Endothelial cell of umbilical vein (primary cell): ENCODE results near the gene TAOK2. TPM values are rescaled to one million over a fixed set of nuclear protein-coding genes. Genes with fewer than 3 reads are reported as not detected.

Experiments
- BruUV-seq: library from RNA; stranded (reverse); fragments of 400-500 nt; replicated peaks from 2 replicates; lab custom pipeline; 2021; lab: Mats Ljungman, UMichigan
- CTCF ChIA-PET: fragments of 300-600, 350-600 bp; sonication (Branson Sonifier 250); formaldehyde crosslinking; loops from one replicate; lab custom pipeline; 2021; ENCODE audit warnings: antibody characterized with exemption, inconsistent platforms; lab: Charles Lee
- POLR2A ChIA-PET: fragments of 300-600, 350-600 bp; sonication (Branson Sonifier 250); formaldehyde crosslinking; loops from one replicate; lab custom pipeline; 2021; ENCODE audit warnings: antibody characterized with exemption, inconsistent platforms; lab: Charles Lee
- DNase-seq: peaks from one replicate; pipeline ENCODE4 v3.0.0-alpha.2; 2011; ENCODE audit warnings: low read depth, low spot score
- FAIRE-seq: peaks from 2 replicates; lab custom pipeline; 2011; peaks lifted over from hg19 to GRCh38; lab: Jason Lieb, UNC
- H2AFZ ChIP-seq: 2 replicates; pipeline ENCODE4 v1.6.0; 2012; ENCODE audit warnings: low read depth, low read length, control low read depth, inconsistent platforms
- H3K27ac ChIP-seq: 2 replicates; pipeline ENCODE4 v1.5.1; 2011; ENCODE audit warnings: low read depth, mild to moderate bottlenecking, control low read depth, low read length, moderate library complexity; ENCODE audit not compliant: insufficient read depth
- H3K27me3 ChIP-seq, 2 experiments: 2 replicates each; pipeline versions ENCODE4 v1.6.0 to v1.6.1; 2011; ENCODE audit warnings: low read length in 2 of 2, mixed read lengths in 1 of 2; ENCODE audit not compliant: control insufficient read depth in 2 of 2, insufficient read depth in 2 of 2
- H3K36me3 ChIP-seq, 2 experiments: 2 replicates in 1 of 2; 3 replicates in 1 of 2; pipeline ENCODE4 v1.5.1; 2011; ENCODE audit warnings: low read length in 2 of 2, mild to moderate bottlenecking in 1 of 2, moderate library complexity in 1 of 2; ENCODE audit not compliant: control insufficient read depth in 2 of 2, insufficient read depth in 2 of 2; ENCODE audit errors: extremely low read depth in 1 of 2
- H3K4me1 ChIP-seq: 3 replicates; pipeline ENCODE4 v1.5.1; 2011; ENCODE audit warnings: mild to moderate bottlenecking, low read length; ENCODE audit not compliant: control insufficient read depth, insufficient read depth; ENCODE audit errors: extremely low read depth
- H3K4me2 ChIP-seq: 2 replicates; pipeline ENCODE4 v1.6.1; 2011; ENCODE audit warnings: low read length, control low read depth, mixed read lengths; ENCODE audit not compliant: insufficient read depth
- H3K4me3 ChIP-seq, 3 experiments: fragments of 200-600 bp in 1 of 3; sonication (generic), shearing (Covaris generic) in 1 of 3; replicated peaks in 1 of 3; 2 replicates each; pipeline ENCODE4 v1.5.1; 2011 to 2016; ENCODE audit warnings: control low read depth in 3 of 3, low read length in 3 of 3, mild to moderate bottlenecking in 2 of 3, inconsistent platforms in 1 of 3, low read depth in 1 of 3, moderate library complexity in 1 of 3; ENCODE audit not compliant: insufficient read depth in 1 of 3
- H3K79me2 ChIP-seq: 2 replicates; pipeline ENCODE4 v1.6.0; 2012; ENCODE audit warnings: low read length, inconsistent platforms; ENCODE audit not compliant: control insufficient read depth, insufficient read depth
- H3K9ac ChIP-seq: replicated peaks from 2 replicates; pipeline ENCODE3; 2011; ENCODE audit warnings: low read length, control low read depth; ENCODE audit not compliant: insufficient read depth; ENCODE audit errors: extremely low read depth
- H3K9me1 ChIP-seq: replicated peaks from 3 replicates; pipeline ENCODE4 v1.6.0; 2011; ENCODE audit warnings: mild to moderate bottlenecking, low read length; ENCODE audit not compliant: control insufficient read depth, insufficient read depth; ENCODE audit errors: extremely low read depth
- H3K9me3 ChIP-seq: replicated peaks from 2 replicates; pipeline ENCODE4 v1.5.1; 2012; ENCODE audit warnings: low read length, inconsistent platforms; ENCODE audit not compliant: control insufficient read depth, insufficient read depth
- H4K20me1 ChIP-seq: replicated peaks from 2 replicates; pipeline ENCODE3; 2011; ENCODE audit warnings: mild to moderate bottlenecking, low read length; ENCODE audit not compliant: control insufficient read depth, insufficient read depth; ENCODE audit errors: extremely low read depth
- EZH2 ChIP-seq: IDR thresholded peaks from 2 replicates; pipeline ENCODE4 v1.6.1; 2012; ENCODE audit warnings: borderline replicate concordance, low read depth, mild to moderate bottlenecking, moderate library complexity, low read length, inconsistent platforms; ENCODE audit not compliant: severe bottlenecking
- FOS ChIP-seq: IDR thresholded peaks from 2 replicates; pipeline ENCODE4 v1.6.1; 2011; ENCODE audit warnings: mild to moderate bottlenecking, low read length, moderate library complexity, borderline replicate concordance; ENCODE audit not compliant: insufficient read depth
- GATA2 ChIP-seq: IDR thresholded peaks from 2 replicates; pipeline ENCODE4 v1.7.0; 2011; ENCODE audit warnings: low read depth, mild to moderate bottlenecking, moderate library complexity, mixed read lengths, low read length; ENCODE audit not compliant: insufficient read length, insufficient read depth
- JUN ChIP-seq: IDR thresholded peaks from 2 replicates; pipeline ENCODE4 v1.6.1; 2011; ENCODE audit warnings: borderline replicate concordance, low read depth; ENCODE audit not compliant: insufficient read length, insufficient read depth
- MYC ChIP-seq: IDR thresholded peaks from one replicate; pipeline ENCODE4 v1.6.1; 2011; ENCODE audit warnings: mild to moderate bottlenecking, low read depth, low read length
- POLR2A ChIP-seq: IDR thresholded peaks from 2 replicates; pipeline ENCODE4 v1.6.1; 2012; ENCODE audit warnings: low read depth, mild to moderate bottlenecking, control low read depth, low read length
- POLR2AphosphoS5 ChIP-seq: IDR thresholded peaks from 2 replicates; pipeline ENCODE4 v1.6.1; 2012; ENCODE audit warnings: low read depth, mild to moderate bottlenecking, control low read depth, low read length, moderate library complexity; ENCODE audit not compliant: insufficient read depth
- dilution Hi-C: fragments of 300-500 bp; cut with MboI; formaldehyde crosslinking; loops from one replicate; pipeline ENCODE4 v1.15.0; 2019; ENCODE audit warnings: low sequenced_read_pairs; ENCODE audit not compliant: extremely low pct_ligation_motif_present
- intact Hi-C: fragments of 100-400 bp; cut with micrococcal nuclease; formaldehyde crosslinking; loops from one replicate; pipeline ENCODE4 v1.10.0; 2022
- polyA plus RNA-seq, 4 experiments: library from polyadenylated mRNA; depleted of rRNA in 3 of 4; stranded (reverse) in 3 of 4; unstranded in 1 of 4; fragments of >200 nt; gene quantifications; 2 replicates each; pipeline versions ENCODE4 v1.2.1 to v1.2.3, GENCODE V29; 2011 to 2012; ENCODE audit warnings: missing spikeins in 1 of 4
- total RNA-seq: library from RNA; stranded (reverse); gene quantifications from 2 replicates; pipeline ENCODE4 v1.2.3, GENCODE V29; 2021
- TF ChIP-seq, protein P1 (sequence below), 2 donors: IDR thresholded peaks; 1 replicate in 1 of 2; 2 replicates in 1 of 2; pipeline ENCODE4 v1.5.1; 2011; ENCODE audit warnings: low read length in 2 of 2, mild to moderate bottlenecking in 2 of 2, moderate library complexity in 2 of 2, control low read depth in 1 of 2, inconsistent platforms in 1 of 2, low read depth in 1 of 2; ENCODE audit not compliant: insufficient read depth in 1 of 2; ENCODE audit errors: extremely low read depth in 1 of 2
- TF ChIP-seq, protein P2 (sequence below): IDR thresholded peaks from 2 replicates; pipeline ENCODE4 v1.6.1; 2011; ENCODE audit not compliant: insufficient read depth, insufficient read length

Gene TAOK2
- total and polyA plus RNA-seq, 2 donors (not counting 3 experiments of a cell fraction or from before 2014, with no cell fraction given) = 52.8 to 114 TPM

DNA sequence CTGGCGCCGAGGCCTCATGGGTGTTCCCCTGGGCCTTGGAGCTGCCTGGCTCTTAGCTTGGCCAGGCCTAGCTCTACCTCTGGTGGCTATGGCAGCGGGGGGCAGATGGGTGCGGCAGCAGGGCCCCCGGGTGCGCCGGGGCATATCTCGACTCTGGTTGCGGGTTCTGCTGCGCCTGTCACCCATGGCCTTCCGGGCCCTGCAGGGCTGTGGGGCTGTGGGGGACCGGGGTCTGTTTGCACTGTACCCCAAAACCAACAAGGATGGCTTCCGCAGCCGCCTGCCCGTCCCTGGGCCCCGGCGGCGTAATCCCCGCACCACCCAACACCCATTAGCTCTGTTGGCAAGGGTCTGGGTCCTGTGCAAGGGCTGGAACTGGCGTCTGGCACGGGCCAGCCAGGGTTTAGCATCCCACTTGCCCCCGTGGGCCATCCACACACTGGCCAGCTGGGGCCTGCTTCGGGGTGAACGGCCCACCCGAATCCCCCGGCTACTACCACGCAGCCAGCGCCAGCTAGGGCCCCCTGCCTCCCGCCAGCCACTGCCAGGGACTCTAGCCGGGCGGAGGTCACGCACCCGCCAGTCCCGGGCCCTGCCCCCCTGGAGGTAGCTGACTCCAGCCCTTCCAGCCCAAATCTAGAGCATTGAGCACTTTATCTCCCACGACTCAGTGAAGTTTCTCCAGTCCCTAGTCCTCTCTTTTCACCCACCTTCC is 13.9 kb downstream of the TAOK2 start:
- peaks cover 39 to 87% of the 10 kb centered on the region in 2 experiments for H3K36me3 ChIP-seq

More for the DNA sequence above, 13.9 kb downstream of the TAOK2 start:
- POLR2A ChIA-PET = interaction anchor here (1.1 kb wide), 1 partner anchor 14 kb away, joined by 3 read pairs; the partner anchor contains the start of gene TAOK2
- Histone ChIP-seq H3K4me1 (no peaks in the 10 kb centered on the region), H2AFZ (no peak overlapping the region), H3K27me3 (no peaks in the 10 kb centered on the region), H3K9me3 (no peaks in the 10 kb centered on the region), H3K4me3 (no peak overlapping the region), H3K27ac (no peak overlapping the region), H4K20me1 (no peaks in the 10 kb centered on the region), H3K9me1 (no peaks in the 10 kb centered on the region), H3K79me2 (no peaks in the 10 kb centered on the region), H3K4me2 (no peak overlapping the region), H3K9ac (no peak overlapping the region)
- dilution Hi-C loops (no loop called here), intact Hi-C loops (no loop called here)
- no peak for TF ChIP-seq POLR2AphosphoS5
- TF ChIP-seq, protein P1, sequence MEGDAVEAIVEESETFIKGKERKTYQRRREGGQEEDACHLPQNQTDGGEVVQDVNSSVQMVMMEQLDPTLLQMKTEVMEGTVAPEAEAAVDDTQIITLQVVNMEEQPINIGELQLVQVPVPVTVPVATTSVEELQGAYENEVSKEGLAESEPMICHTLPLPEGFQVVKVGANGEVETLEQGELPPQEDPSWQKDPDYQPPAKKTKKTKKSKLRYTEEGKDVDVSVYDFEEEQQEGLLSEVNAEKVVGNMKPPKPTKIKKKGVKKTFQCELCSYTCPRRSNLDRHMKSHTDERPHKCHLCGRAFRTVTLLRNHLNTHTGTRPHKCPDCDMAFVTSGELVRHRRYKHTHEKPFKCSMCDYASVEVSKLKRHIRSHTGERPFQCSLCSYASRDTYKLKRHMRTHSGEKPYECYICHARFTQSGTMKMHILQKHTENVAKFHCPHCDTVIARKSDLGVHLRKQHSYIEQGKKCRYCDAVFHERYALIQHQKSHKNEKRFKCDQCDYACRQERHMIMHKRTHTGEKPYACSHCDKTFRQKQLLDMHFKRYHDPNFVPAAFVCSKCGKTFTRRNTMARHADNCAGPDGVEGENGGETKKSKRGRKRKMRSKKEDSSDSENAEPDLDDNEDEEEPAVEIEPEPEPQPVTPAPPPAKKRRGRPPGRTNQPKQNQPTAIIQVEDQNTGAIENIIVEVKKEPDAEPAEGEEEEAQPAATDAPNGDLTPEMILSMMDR (IDR thresholded peaks at IDR 0.05; ENCODE audit: extremely low read depth in 1 of 2, insufficient read depth in 1 of 2, low read depth in 1 of 2, low read length in 2 of 2) = no peak
- TF ChIP-seq FOS = no peak
- TF ChIP-seq POLR2A = no peak
- TF ChIP-seq, protein P2, sequence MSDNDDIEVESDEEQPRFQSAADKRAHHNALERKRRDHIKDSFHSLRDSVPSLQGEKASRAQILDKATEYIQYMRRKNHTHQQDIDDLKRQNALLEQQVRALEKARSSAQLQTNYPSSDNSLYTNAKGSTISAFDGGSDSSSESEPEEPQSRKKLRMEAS = no peak
- TF ChIP-seq JUN = no peak
- no peak for TF ChIP-seq MYC
- no peak for TF ChIP-seq GATA2
- no peak for TF ChIP-seq EZH2
- CTCF ChIA-PET = no interaction called here
- BruUV-seq = no TSS peak
- no peak for DNase-seq
- no peak for FAIRE-seq
